NT2/D1 (cell line): Measurements from ENCODE around the gene CIITA.

ENCODE experiments used
- SUZ12 ChIP-seq: IDR thresholded peaks from 2 replicates; pipeline ENCODE4 v1.6.1; 2011; ENCODE audit not compliant: insufficient read length, insufficient read depth; ENCODE audit errors: extremely low read depth
- YY1 ChIP-seq: IDR thresholded peaks from 2 replicates; pipeline ENCODE4 v1.6.1; 2011; ENCODE audit not compliant: insufficient read length, insufficient read depth
- ZNF274 ChIP-seq: IDR thresholded peaks from 2 replicates; pipeline ENCODE4 v1.6.1; 2011; ENCODE audit warnings: mild to moderate bottlenecking, low read depth, low read length

GRCh38 chr16:10937068-10937859 is 60.3 kb downstream of the CIITA start:
- no peak for TF ChIP-seq YY1
- no peak for TF ChIP-seq SUZ12
- TF ChIP-seq ZNF274: no peak
